A673 (cell line): ENCODE measurements around the gene MCF2L2.

ENCODE experiments used
- EZH2 ChIP-seq: fragments of 200-600 bp; sonication (generic); IDR thresholded peaks from 2 replicates; pipeline ENCODE4 v1.6.1; 2017; ENCODE audit warnings: borderline replicate concordance, low read depth, mild to moderate bottlenecking, mixed read lengths, antibody characterized with exemption, low read length; ENCODE audit not compliant: poor library complexity, severe bottlenecking
- TF ChIP-seq, protein P1 (sequence below): fragments of 300-800, 200-600 bp; sonication (generic); conservative IDR thresholded peaks from 2 replicates; pipeline ENCODE4 v1.5.1; 2017; ENCODE audit warnings: low read depth, mild to moderate bottlenecking, antibody characterized with exemption, low read length, moderate library complexity, mixed read lengths

DNA sequence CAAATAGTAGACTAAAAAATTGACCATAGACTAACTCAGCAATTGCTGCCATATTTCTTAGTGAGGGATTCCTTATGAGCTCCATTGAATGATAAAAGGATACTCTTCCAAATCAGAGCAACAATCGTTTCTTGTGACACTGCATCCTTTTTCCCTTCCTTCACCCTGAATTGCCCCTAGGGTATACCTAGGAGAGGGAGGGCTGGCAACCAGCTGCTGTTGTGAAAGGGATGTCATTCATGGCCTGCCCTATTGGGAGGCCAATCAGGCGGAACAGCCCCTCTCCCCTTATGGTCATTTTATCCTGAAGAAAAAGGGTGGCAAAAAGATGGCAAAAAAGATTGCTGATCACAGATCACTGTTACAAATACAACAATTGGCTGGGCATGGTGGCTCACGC lies 149.0 kb downstream of the MCF2L2 start:
- TF ChIP-seq, protein P1, sequence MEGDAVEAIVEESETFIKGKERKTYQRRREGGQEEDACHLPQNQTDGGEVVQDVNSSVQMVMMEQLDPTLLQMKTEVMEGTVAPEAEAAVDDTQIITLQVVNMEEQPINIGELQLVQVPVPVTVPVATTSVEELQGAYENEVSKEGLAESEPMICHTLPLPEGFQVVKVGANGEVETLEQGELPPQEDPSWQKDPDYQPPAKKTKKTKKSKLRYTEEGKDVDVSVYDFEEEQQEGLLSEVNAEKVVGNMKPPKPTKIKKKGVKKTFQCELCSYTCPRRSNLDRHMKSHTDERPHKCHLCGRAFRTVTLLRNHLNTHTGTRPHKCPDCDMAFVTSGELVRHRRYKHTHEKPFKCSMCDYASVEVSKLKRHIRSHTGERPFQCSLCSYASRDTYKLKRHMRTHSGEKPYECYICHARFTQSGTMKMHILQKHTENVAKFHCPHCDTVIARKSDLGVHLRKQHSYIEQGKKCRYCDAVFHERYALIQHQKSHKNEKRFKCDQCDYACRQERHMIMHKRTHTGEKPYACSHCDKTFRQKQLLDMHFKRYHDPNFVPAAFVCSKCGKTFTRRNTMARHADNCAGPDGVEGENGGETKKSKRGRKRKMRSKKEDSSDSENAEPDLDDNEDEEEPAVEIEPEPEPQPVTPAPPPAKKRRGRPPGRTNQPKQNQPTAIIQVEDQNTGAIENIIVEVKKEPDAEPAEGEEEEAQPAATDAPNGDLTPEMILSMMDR: no peak
- TF ChIP-seq EZH2: no peak
